ENCODE results near the gene TAS2R60. TPM values are rescaled to one million over a fixed set of nuclear protein-coding genes. Genes with fewer than 3 reads are reported as not detected.

TAS2R60 gene
- total and polyA plus RNA-seq, 2 of the 8 experiments (the other 6 are each of a cell fraction or from before 2014, with no cell fraction given), result 0.15 to 0.32 TPM

GRCh38 chr7:143459359-143459758 is 16.1 kb downstream of the TAS2R60 start:
- H3K36me3 ChIP-seq (ENCODE audit: control insufficient read depth in 2 of 4, insufficient read depth in 4 of 4, low read length in 3 of 4), result no peaks in the 10 kb centered on the region
- no peak overlapping the region for H2BK12ac ChIP-seq (ENCODE audit: low read depth, low read length)
- no peak overlapping the region for H2AK5ac ChIP-seq (ENCODE audit: low read depth, low read length)
- H3K4me2 ChIP-seq (ENCODE audit: insufficient read depth in 1 of 2, low read depth in 2 of 2, low read length in 2 of 2), result no peak overlapping the region
- no peak overlapping the region for H3K4ac ChIP-seq (replicated peaks; ENCODE audit: insufficient read length, low read depth, low read length)
- no peak for FAIRE-seq
- no peak overlapping the region for H3K9ac ChIP-seq (replicated peaks in 1 of 4; ENCODE audit: extremely low read depth in 1 of 4, low read depth in 3 of 4, low read length in 3 of 4)
- POLR2A ChIA-PET (ENCODE audit: partially characterized antibody), result no interaction called here
- H3K9me3 ChIP-seq (ENCODE audit: insufficient read depth in 2 of 2, low read depth in 1 of 2, low read length in 1 of 2), result peaks cover 8 to 11% of the 10 kb centered on the region in 2 experiments
- H3K79me2 ChIP-seq (ENCODE audit: control insufficient read depth in 1 of 2, insufficient read depth in 2 of 2, low read length in 2 of 2), result no peaks in the 10 kb centered on the region
- no peak overlapping the region for H3K4me3 ChIP-seq (ENCODE audit: extremely low read depth in 1 of 4, insufficient read depth in 2 of 4, low read depth in 3 of 4, low read length in 4 of 4)
- no peak overlapping the region for H4K91ac ChIP-seq (replicated peaks; ENCODE audit: insufficient read length, low read length)
- no peak overlapping the region for H3K27ac ChIP-seq (ENCODE audit: low read depth, low read length)
- 94% methylated on average over 1 of the region's 1 CpG; no CpG with 5 or more reads in 1 of the 2 experiments for WGBS, 2 experiments (ENCODE audit: extremely low coverage in 1 of 2, insufficient coverage in 1 of 2, insufficient read length in 1 of 2, insufficient replicate concordance in 2 of 2, low coverage in 1 of 2, low lambda C conversion rate in 2 of 2, missing lambda C conversion rate in 1 of 2)
- H3K4me1 ChIP-seq (replicated peaks in 1 of 4; ENCODE audit: control insufficient read depth in 3 of 4, insufficient read depth in 4 of 4, low read length in 3 of 4), result peaks cover 0 to 2% (median 0%) of the 10 kb centered on the region in 4 experiments; a peak in 1 of 7 replicates
- H3K27me3 ChIP-seq (replicated peaks in 1 of 4; ENCODE audit: control insufficient read depth in 3 of 4, extremely low read depth in 1 of 4, insufficient read depth in 3 of 4, low read length in 3 of 4), result no peaks in the 10 kb centered on the region
- H4K5ac ChIP-seq (ENCODE audit: insufficient read length, low read depth, low read length), result no peak overlapping the region
- H3K14ac ChIP-seq (ENCODE audit: insufficient read length), result no peak overlapping the region
- CTCF ChIA-PET (ENCODE audit: partially characterized antibody), result no interaction called here
- no peak for DNase-seq (ENCODE audit: low read depth in 1 of 2, low spot score in 2 of 2)
- H2BK15ac ChIP-seq (ENCODE audit: low read length), result no peak overlapping the region
- H2BK120ac ChIP-seq (replicated peaks; ENCODE audit: low read depth, low read length), result no peak overlapping the region
- no peaks in the 10 kb centered on the region for H3K79me1 ChIP-seq (ENCODE audit: low read depth, low read length)
- H2BK20ac ChIP-seq (ENCODE audit: low read length), result no peak overlapping the region
- H3K56ac ChIP-seq (replicated peaks; ENCODE audit: insufficient read length, low read depth, low read length), result no peak overlapping the region
- H4K20me1 ChIP-seq (replicated peaks in 1 of 2; ENCODE audit: control insufficient read depth in 1 of 2, insufficient read depth in 2 of 2, low read length in 2 of 2), result no peaks in the 10 kb centered on the region
- H2AFZ ChIP-seq (ENCODE audit: low read length), result no peak overlapping the region
- H3K23me2 ChIP-seq (ENCODE audit: low read depth, low read length), result no peaks in the 10 kb centered on the region
- no peak overlapping the region for H2BK5ac ChIP-seq (ENCODE audit: low read depth, low read length)
- no peak overlapping the region for H3K23ac ChIP-seq (ENCODE audit: insufficient read length)
- no peak overlapping the region for H3K18ac ChIP-seq (ENCODE audit: extremely low read depth, low read length)
- no peak overlapping the region for H4K8ac ChIP-seq (ENCODE audit: extremely low read depth, insufficient read depth, low read length)
- TF ChIP-seq PHF8 (conservative IDR thresholded peaks at IDR 0.05; ENCODE audit: low read depth, low read length) (no peak), CEBPB (IDR thresholded peaks at IDR 0.05; ENCODE audit: low read depth, low read length) (no peak), CBX5 (IDR thresholded peaks at IDR 0.05; ENCODE audit: low read depth, low read length) (no peak)
